ENCODE data around the gene NFKB2.

NFKB2 gene

GRCh38 chr10:102395400-102396316 is at the start of gene NFKB2:
Gene NFKB2, plus strand, starts transcription at chr10:102395705. Its CDS starts 255 bp downstream, at chr10:102395960.
- peak; percentile 92 for DNase-seq

- DNase-seq = no peak
Observed at GRCh38 chr10:102347236-102347828, 48.2 kb upstream of the NFKB2 start.

GRCh38 chr10:102352066-102352715 is 43.3 kb upstream of the NFKB2 start:
- DNase-seq = peak; percentile 73

- DNase-seq = no peak
Observed at GRCh38 chr10:102354451-102354850, 41.1 kb upstream of the NFKB2 start.

GRCh38 chr10:102358712-102359382 is 36.7 kb upstream of the NFKB2 start:
- DNase-seq = no peak

- DNase-seq = no peak
Observed at GRCh38 chr10:102367441-102367840, 28.1 kb upstream of the NFKB2 start.

- DNase-seq = no peak
Observed at GRCh38 chr10:102368077-102368476, 27.4 kb upstream of the NFKB2 start.

- DNase-seq = no peak
Observed at GRCh38 chr10:102371295-102371694, 24.2 kb upstream of the NFKB2 start.

- DNase-seq = no peak
Observed at GRCh38 chr10:102375250-102375649, 20.3 kb upstream of the NFKB2 start.

- DNase-seq = no peak
Observed at GRCh38 chr10:102375867-102376266, 19.6 kb upstream of the NFKB2 start.

- no peak for DNase-seq
Observed at GRCh38 chr10:102376901-102377300, 18.6 kb upstream of the NFKB2 start.

- no peak for DNase-seq
Observed at GRCh38 chr10:102379383-102379782, 16.1 kb upstream of the NFKB2 start.

- no peak for DNase-seq
Observed at GRCh38 chr10:102381983-102382382, 13.5 kb upstream of the NFKB2 start.

GRCh38 chr10:102382871-102383270 is 12.6 kb upstream of the NFKB2 start:
- no peak for DNase-seq

- no peak for DNase-seq
Observed at GRCh38 chr10:102384053-102384452, 11.5 kb upstream of the NFKB2 start.

- DNase-seq = no peak
Observed at GRCh38 chr10:102384606-102385429, 10.7 kb upstream of the NFKB2 start.

- DNase-seq = no peak
Observed at GRCh38 chr10:102389894-102390293, 5.6 kb upstream of the NFKB2 start.

GRCh38 chr10:102392306-102392705 is 3.2 kb upstream of the NFKB2 start:
- no peak for DNase-seq

- no peak for DNase-seq
Observed at GRCh38 chr10:102393411-102394078, 2.0 kb upstream of the NFKB2 start.

GRCh38 chr10:102394079-102394800 is 1.3 kb upstream of the NFKB2 start:
- peak; percentile 98 for DNase-seq

Measured in activated CD4-positive, CD25-positive, alpha-beta regulatory T cell treated with anti-CD3 and anti-CD28 coated beads, Interleukin-2, amount 50 U/mL, for 72 hours (primary cell).